Bone marrow (tissue), 2 donors: ENCODE measurements around the gene COL4A2.
A peak's percentile ranks its signal among the peaks of the same experiment; 100 is the strongest.

Source experiments
- DNase-seq, 2 donors: peaks; one replicate each; lab custom pipeline; 2025; lab: John Stamatoyannopoulos, UW

COL4A2 gene

GRCh38 chr13:110557610-110558305 is 250.7 kb downstream of the COL4A2 start:
- DNase-seq: no peak

GRCh38 chr13:110559429-110559943 is 252.4 kb downstream of the COL4A2 start:
- no peak for DNase-seq

DNA sequence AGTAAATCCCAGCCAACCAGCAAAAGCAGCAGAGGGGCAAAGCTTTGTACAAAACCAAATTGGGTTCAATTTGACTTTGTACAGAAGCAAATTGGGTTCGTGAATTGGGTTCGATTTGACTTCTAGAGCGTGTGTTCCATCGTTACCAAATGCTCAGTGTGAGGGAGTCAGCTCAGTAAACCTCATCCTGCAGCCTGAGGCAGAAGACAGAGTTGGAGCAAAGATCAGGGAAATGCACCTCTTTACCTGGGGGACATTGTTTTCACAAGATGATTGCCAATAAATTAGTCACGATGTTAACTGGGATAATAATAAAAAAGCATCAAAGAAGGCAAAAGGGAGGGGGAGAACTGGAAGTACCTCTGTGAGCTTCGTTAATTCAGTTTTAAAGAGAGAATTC is 252.9 kb downstream of the COL4A2 start:
- no peak for DNase-seq

DNA sequence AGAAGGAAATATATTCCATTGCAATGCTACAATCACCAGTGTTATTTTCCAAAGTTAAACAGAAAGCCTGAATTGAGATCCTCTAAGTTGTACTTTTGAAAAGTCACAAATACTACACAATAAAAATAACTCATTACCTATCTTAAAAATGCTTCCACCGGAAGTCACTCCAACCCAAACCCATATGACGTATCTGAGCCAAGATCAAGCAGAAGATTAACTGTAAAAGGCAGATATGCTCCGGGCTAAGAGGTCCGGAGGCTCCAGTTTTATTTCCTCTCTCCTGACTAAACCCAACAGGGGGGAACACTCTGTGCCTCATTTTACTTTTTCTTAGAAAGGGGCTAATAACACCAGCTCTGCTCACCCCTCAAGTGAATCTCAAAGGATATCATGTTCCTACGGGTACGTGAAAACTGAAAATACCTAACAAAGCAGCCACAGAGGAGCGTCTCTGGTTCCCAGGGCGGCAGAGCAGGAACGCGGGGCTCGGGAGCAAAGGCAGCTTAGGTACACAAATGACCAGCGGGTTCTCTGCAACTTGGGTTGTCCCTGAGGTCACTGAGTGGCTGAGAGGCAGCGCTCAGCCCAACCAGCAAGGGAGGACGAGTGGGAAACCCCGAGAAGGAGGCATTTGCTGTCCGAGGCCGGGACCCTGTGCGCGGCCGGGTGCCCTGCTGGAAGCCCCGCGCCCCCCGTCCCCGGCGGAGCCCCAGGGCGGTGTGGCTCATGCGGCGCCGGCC is 253.7 kb downstream of the COL4A2 start:
- DNase-seq: no peak

DNA sequence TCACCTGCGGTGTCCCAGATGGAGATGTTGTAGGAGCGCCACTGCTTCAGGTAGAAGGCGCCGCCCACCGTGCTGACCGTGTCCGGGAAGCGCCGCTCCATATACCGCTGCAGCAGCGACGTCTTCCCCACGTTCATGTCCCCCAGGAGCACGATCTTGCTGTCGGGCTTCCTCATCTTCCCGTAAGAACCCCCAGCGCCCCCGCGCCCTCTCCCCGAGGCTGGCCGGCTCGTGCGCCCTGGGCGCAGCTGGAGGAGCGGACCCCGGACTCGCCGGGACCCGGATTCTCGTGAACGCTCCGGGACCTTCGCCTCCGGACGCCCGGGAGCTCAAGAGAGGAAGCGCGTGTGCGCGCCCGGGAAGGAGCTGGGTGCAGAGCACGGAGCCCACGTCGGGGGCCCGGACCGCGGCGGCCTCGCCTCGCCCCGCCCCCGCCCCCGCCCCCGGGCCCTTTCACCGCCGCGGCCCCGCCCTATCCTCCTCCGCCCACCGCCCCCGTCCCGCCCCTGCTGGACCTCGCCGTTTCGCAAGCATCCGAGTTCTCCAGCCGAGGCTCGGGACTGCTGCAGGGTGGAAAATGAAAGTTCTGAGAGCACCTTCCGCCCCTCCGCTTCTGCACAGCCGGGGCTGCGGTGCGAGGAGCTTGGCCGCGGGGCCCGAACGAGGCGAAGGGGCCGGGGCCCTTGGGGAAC is 254.4 kb downstream of the COL4A2 start, which contains the start of gene RAB20:
TSS of gene RAB20 (minus strand) at position 379 of the 692 bp plus-strand sequence. CDS start at position 176, 203 bp downstream.
- peak; percentile 62 for DNase-seq

GRCh38 chr13:110562036-110562597 is 255.0 kb downstream of the COL4A2 start:
- peak in 1 of 2 donors; percentile 62 for DNase-seq
